HG02588 (cell line): ENCODE data around the gene ZSCAN10.
"Not testable (repeated sequence)": the region's sequence is repeated elsewhere in the genome, so short reads cannot be mapped to it uniquely, and the experiment has no call there.

Source experiments
- ATAC-seq: cut with Tn5 transposase; IDR thresholded peaks from one replicate; pipeline ENCODE4 v1.9.1; 2021; ENCODE audit warnings: mild to moderate bottlenecking, moderate library complexity; ENCODE audit not compliant: unreplicated experiment

Gene ZSCAN10

GRCh38 chr16:3098459-3099394 is at the start of gene ZSCAN10:
ZSCAN10 (minus strand) TSS chr16:3099294; CDS start chr16:3092937, 6,357 bp downstream.
- no peak for ATAC-seq

GRCh38 chr16:3148256-3149192 is 49.4 kb upstream of the ZSCAN10 start:
- ATAC-seq, result no peak

DNA sequence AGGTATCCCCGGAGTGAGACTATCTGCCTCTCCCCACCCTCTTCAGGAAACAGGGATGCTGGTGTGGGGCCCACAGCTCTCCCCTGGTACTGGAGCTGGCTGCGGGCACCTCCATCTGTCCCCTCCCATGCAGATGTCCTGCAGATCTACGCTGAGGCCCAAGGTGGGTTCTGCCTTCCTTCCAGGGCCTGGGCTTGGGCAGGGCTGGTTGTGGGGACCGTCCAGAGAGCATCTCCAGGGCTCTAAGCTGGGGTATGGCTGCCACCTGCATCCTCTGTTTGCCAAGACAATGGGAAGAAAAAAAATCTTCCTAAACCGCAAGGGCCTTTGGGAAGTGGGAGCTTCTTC is 48.6 kb upstream of the ZSCAN10 start:
- no peak for ATAC-seq

DNA sequence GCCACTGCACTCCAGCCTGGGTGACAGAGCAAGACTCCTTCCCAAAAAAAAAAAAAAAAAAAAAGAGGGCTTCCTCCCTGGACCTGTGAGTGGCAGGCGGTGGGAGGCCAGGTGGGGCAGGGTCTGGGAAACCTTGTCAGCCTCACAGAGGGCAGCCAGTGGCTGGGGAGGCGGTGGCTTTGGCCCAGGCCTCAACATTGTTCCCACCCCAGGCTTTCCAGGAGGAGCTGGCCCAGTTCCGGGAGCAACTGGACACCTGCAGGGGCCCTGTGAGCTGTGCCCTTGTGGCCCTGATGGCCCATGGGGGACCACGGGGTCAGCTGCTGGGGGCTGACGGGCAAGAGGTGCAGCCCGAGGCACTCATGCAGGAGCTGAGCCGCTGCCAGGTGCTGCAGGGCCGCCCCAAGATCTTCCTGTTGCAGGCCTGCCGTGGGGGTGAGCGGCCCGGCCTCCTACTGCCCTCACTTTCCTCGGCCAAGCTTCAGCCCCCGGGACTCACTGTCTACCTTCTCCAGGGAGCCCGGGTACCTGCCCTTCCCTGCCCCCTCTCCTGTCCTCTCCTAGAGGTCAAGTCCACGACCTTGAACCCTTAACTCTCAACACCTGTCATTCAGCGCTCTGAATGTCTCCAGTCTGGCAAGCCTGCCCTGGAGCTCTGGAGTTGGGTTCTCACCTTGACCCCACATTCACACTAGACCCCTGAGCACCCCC is 48.1 kb upstream of the ZSCAN10 start:
- no peak for ATAC-seq

GRCh38 chr16:3145660-3146059 is 46.6 kb upstream of the ZSCAN10 start:
- ATAC-seq, result no peak

DNA sequence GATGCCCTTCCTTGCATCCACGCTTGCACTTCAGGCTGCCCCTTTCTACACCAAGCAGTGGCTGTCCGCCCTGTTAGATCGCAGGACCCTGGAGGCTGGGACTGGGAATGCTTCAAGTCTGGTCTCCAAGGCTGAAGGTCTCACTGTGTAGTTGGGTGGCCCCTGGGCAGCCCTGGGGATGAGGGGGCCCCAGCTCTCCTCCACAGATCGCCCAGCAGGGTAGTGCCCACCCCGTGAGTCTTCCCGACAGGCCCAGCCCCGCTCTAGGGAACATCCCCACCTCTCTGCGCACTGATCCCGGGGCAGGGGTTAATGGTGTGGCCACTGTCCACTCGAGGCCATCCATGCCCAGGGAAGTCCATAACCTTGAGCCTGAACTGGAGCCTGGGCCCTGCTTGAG is 46.1 kb upstream of the ZSCAN10 start:
- ATAC-seq, result no peak

DNA sequence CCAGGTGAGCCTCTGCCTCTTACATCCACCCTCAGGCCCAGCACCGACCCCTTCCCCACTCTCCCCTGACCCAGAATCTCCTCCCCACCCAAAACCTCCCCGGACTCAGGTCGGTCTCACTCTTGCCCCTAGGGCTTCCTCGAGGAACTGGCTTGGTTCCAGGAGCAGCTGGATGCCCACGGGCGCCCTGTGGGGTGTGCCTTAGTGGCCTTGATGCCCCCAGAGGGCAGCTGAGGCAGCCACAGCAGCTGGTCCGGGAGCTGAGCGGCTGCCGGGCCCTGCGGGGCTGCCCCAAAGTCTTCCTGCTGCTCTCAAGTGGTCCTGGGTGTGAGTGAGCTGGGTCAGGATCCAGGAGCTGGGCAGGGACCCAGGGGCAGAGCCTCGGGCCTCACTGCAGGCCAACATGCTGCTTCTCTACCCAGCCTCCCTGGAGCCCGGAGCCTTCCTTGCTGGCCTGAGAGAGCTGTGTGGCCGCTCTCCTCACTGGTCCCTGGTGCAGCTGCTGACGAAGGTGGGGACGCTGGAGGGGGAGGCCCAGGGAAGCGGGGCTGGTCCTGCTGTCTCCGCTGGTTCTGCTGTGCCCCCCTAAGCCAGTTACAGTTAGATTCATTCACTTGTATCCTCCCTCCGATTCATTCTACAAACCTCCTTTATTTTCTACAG is 45.4 kb upstream of the ZSCAN10 start:
- no peak for ATAC-seq

DNA sequence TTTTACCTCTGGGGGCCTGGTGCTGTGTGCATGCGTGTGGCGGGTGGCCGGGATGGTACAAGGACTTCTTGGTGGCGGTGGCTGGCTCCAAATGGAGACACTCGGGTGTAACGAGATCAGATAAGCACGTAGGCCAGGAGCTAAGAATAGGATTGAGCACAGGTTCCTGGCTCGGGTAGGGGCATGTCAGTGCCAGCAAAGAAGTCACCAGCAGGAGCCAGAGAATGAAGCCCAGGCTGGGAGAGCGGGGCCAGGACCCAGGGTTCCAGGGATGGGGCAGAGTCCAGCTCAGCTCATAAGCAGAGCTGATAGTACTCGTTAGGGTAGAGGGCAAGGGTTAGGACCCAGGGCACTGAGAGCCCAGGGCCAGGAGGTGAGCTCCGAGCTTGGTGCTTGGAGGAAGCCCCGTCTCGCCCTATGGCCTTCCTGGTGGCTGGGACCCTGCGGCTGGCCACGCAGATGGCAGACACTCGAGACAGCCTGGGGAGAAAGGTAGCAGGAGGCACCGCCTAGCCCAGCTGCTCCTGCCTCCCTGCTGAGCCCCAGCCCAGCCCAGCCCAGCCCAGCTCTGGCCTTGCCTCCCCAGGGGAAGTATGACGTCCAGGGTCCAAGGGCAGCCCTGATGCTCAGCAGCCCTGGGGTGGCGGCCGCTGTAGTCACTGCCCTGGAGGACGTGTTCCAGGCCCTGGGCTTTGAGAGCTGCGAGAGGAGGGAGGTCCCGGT is 44.7 kb upstream of the ZSCAN10 start:
- ATAC-seq, result no peak

DNA sequence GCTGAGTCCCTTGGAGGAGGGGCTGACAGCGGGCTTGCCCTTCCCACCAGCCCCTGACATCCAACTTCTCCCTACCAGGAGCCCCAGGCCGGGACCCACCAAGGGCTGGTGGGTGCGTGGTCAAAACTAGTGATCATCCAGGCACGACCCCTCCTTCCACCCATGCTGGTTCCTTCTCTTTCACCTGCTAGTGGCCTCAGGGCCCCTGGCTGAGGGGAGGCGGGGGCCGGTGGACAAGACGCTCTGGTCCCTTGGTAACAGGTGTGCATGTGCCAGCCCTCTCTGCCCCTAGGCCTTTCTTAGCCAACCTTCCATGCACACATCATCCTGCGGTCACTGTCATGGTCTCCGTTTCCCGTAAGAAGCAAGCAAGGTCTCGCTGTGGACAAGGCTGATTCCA is 44.1 kb upstream of the ZSCAN10 start:
- ATAC-seq, result no peak

DNA sequence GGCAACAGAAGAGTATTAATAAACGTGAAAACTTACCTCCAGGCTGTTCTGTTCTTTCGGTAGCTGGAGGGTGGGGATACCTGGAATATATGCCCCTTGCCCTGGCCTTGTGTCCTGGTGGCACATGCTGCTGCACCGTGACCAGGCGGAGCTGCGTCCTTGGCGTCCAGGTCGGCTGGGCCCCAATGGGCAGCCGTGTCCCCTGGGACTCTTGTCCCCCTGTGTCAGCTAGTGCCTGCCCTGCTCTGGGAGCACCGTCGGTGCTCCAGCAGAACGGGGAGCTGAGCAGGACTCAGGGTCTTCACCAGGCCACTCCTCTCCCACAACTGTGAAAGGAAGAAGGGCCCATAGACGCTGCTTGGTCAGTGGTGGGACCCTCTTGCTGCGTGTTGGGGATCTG is 43.7 kb upstream of the ZSCAN10 start:
- ATAC-seq, result no peak

DNA sequence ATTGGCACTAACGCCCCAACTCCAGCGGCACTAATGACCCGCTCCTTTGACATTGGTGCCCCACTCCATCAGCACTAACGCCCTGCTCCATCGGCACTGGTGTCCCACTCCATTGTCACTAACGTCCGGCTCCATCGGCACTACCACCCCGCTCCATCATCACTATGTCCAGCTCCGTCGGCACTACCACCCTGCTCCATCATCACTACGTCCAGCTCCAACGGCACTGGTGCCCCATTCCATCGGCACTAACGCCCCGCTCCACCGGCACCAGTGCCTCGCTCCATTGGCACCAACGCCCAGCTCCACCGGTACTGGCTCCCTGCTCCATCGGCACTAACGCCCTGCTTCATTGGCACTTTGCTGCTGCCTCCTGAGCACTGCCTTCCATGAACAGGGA is 43.2 kb upstream of the ZSCAN10 start:
- ATAC-seq, result no peak

GRCh38 chr16:3141781-3142311 is 42.8 kb upstream of the ZSCAN10 start:
- ATAC-seq, result no peak

DNA sequence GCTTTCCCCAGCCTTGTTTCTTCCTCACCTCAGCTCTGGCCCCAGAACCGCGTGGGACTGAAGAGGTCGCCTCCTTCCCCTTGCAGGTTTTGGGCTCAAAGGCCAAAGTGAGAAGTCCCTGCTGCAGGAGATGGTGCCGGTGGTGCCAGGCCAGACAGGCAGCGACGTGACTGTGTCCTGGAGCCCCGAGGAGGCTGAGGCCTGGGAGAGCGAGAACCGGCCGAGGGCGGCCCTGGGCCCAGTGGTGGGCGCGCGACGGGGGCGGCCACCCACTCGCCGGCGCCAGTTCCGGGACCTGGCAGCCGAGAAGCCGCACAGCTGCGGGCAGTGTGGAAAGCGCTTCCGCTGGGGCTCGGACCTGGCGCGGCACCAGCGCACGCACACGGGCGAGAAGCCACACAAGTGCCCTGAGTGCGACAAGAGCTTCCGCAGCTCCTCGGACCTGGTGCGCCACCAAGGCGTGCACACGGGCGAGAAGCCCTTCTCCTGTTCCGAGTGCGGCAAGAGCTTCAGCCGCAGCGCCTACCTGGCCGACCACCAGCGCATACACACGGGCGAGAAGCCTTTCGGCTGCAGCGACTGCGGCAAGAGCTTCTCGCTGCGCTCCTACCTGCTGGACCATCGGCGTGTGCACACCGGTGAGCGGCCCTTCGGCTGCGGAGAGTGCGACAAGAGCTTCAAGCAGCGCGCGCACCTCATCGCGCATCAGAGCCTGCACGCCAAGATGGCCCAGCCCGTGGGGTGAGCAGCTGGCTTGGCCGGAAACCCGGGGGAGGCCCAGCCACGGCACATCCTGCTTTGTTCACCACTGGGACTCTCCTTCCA is 41.7 kb upstream of the ZSCAN10 start:
- no peak for ATAC-seq

DNA sequence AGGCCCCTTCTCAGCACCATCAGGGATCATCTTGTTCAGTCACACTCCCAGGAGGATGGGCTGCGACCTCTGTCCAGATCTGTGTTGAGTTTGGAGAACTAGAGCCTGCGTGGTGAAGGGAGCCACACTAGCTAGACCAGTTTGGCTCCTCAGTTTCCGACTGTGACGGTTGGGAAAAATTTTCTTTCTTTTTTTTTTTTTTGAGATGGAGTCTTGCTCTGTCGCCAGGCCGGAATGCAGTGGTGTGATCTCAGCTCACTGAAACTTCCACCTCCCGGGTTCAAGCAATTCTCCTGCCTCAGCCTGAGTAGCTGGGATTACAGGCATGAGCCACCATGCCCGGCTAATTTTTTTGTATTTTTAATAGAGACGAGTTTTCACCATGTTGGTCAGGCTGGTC is 40.5 kb upstream of the ZSCAN10 start:
- ATAC-seq, result not testable (repeated sequence)

GRCh38 chr16:3138823-3139426 is 39.8 kb upstream of the ZSCAN10 start:
- ATAC-seq, result no peak

GRCh38 chr16:3138342-3138741 is 39.2 kb upstream of the ZSCAN10 start:
- ATAC-seq, result no peak

DNA sequence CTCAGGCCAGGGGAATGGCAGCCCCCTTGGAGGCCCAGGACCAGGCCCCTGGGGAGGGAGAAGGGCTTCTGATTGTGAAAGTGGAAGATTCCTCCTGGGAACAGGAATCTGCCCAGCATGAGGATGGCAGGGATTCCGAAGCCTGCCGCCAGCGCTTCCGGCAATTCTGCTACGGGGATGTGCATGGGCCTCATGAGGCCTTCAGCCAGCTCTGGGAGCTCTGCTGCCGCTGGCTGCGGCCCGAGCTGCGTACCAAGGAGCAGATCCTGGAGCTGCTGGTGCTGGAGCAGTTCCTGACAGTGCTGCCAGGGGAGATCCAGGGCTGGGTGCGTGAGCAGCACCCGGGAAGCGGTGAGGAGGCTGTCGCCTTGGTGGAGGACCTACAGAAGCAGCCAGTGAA is 38.2 kb upstream of the ZSCAN10 start:
- no peak for ATAC-seq

DNA sequence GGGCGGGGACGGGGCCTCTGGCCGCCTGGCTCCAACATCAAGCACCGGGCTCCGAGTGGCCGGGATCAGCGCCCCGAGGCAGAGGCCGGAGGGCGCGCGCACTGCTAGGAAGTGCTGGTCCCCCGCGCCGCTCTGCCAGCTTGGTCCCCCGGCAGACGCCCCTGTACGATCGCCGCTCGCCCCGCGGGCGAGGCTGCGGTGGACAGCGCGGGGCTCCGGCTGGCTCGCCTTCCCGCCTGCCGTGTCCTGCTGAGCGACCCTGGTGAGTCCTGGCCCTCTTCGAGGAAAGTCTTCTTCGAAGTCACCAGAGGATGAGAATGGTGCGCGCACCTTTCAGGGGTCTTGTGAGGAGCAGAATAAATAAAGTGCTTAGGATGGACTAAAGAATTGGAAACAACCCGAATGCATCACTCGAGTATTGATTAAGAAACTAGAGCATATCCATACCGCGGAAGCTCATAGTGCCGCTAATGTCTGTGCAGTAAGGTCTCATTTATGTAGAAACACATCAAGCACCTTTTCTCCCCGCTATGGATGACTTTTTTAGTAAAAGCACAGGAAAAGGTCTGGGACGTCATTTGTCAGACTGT is 36.1 kb upstream of the ZSCAN10 start:
- no peak for ATAC-seq
